GM21515 (cell line): ENCODE data around the gene FNBP1.
A peak's percentile ranks its signal among the peaks of the same experiment; 100 is the strongest.

Source experiments
- ATAC-seq: cut with Tn5 transposase; IDR thresholded peaks from one replicate; pipeline ENCODE4 v1.9.1; 2021; ENCODE audit not compliant: unreplicated experiment

The FNBP1 gene

GRCh38 chr9:129929496-129930125, 113.4 kb downstream of the FNBP1 start:
- no peak for ATAC-seq

- ATAC-seq, result no peak
Measured at GRCh38 chr9:129923589-129923988, 119.4 kb downstream of the FNBP1 start.

- ATAC-seq, result no peak
Measured at GRCh38 chr9:129921905-129922304, 121.1 kb downstream of the FNBP1 start.

GRCh38 chr9:129919841-129920240, 123.1 kb downstream of the FNBP1 start:
- ATAC-seq, result no peak

- ATAC-seq, result no peak
Measured at GRCh38 chr9:129919277-129919676, 123.7 kb downstream of the FNBP1 start.

GRCh38 chr9:129918296-129918950, 124.6 kb downstream of the FNBP1 start:
- ATAC-seq, result no peak

GRCh38 chr9:129916707-129917106, 126.3 kb downstream of the FNBP1 start:
- no peak for ATAC-seq

- ATAC-seq, result no peak
Measured at GRCh38 chr9:129914051-129914450, 128.9 kb downstream of the FNBP1 start.

GRCh38 chr9:129910628-129911567, 132.1 kb downstream of the FNBP1 start:
- no peak for ATAC-seq

- no peak for ATAC-seq
Measured at GRCh38 chr9:129909851-129910250, 133.1 kb downstream of the FNBP1 start.

GRCh38 chr9:129908906-129909305, 134.1 kb downstream of the FNBP1 start:
- no peak for ATAC-seq

- no peak for ATAC-seq
Measured at GRCh38 chr9:129907201-129907600, 135.8 kb downstream of the FNBP1 start.

GRCh38 chr9:129906298-129906697, 136.7 kb downstream of the FNBP1 start:
- ATAC-seq, result no peak

- no peak for ATAC-seq
Measured at GRCh38 chr9:129904734-129905133, 138.3 kb downstream of the FNBP1 start.

- ATAC-seq, result no peak
Measured at GRCh38 chr9:129902740-129903134, 140.3 kb downstream of the FNBP1 start.

- no peak for ATAC-seq
Measured at GRCh38 chr9:129901993-129902739, 140.8 kb downstream of the FNBP1 start.

GRCh38 chr9:129900263-129901027, 142.5 kb downstream of the FNBP1 start:
- ATAC-seq, result peak; percentile 64

- ATAC-seq, result no peak
Measured at GRCh38 chr9:129899620-129900019, 143.4 kb downstream of the FNBP1 start.

GRCh38 chr9:129898185-129898584, 144.8 kb downstream of the FNBP1 start:
- no peak for ATAC-seq

GRCh38 chr9:129897263-129897662, 145.7 kb downstream of the FNBP1 start:
- ATAC-seq, result no peak
